GM21528 (cell line): ENCODE results near the gene KRT78.
"Not testable (repeated sequence)": the region's sequence is repeated elsewhere in the genome, so short reads cannot be mapped to it uniquely, and the experiment has no call there.

Experiments used
- ATAC-seq: cut with Tn5 transposase; IDR thresholded peaks from one replicate; pipeline ENCODE4 v1.9.1; 2021; ENCODE audit warnings: mild to moderate bottlenecking, moderate library complexity; ENCODE audit not compliant: unreplicated experiment, low FRiP score

Gene KRT78

DNA sequence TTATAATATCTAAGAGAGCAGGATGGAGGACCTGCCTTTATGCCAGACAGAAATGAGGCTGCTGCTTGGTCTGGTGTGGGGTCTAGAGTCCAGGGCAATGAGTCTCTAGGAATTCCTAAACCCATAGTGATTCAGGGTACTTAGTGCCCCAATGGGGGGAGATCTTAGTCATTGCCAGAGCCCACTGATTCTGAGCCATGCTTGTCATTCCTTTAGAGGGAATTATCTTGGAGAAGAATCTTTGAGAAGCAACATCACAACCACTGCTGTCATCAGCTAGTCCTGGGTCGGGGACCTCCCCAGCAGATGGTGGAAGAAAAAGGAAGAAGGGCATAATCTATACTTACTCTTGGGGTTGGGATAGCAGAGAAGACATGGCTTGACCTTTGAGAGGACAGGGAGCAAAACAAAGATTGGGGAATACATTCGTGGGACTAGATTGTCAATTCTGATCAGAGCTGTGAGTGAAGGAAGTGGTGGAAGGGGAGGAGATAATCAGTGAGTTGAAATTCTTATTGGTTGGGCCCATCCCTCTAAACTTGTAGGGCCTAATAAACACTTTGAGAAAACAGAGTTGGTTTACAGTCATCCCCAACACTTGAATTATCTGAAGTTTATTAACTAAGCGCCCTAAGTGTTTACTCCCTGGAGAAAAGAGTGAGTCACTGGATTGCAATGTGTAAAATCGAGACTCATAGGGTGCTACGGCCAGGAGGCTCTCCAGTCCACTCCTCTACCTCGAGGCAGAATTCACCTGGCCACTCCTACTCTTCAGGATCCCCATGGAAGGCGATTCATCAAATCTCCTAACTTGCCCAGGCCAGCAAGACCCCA lies 49.9 kb downstream of the KRT78 start:
- no peak for ATAC-seq

DNA sequence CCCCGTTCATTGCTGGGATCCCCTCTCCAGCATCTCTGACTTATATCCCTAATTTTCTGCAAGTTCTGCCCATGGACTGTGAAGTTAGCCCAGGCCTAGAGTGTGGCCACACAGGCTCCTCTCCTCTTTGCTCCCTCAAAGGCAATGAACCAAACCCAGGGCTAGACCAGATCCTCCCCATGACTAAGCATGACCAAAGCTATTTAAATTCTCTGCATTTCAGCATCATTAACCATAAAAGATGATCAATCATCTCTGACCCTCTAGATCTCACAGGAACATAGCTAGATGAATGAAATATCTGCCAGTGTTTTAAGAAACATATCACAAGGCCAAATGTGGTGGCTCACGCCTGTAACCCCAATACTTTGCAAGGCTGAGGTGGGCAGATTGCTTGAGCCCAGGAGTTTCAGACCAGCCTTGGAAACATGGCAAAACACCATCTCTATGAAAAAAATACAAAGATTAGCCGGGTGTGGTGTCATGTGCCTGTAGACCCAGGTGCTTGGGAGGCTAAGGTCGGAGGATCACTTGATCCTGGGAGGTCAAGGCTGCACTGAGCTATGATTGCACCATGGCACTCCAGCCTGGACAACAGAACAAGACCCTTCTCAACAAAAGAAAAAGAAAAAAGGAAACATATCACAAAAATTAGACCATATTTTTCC lies 50.7 kb downstream of the KRT78 start:
- ATAC-seq = no peak

GRCh38 chr12:52797529-52797894 lies 51.3 kb downstream of the KRT78 start:
- ATAC-seq = no peak

- no peak for ATAC-seq
Observed at GRCh38 chr12:52796839-52797528, 51.8 kb downstream of the KRT78 start.

GRCh38 chr12:52796429-52796794 lies 52.4 kb downstream of the KRT78 start:
- no peak for ATAC-seq

DNA sequence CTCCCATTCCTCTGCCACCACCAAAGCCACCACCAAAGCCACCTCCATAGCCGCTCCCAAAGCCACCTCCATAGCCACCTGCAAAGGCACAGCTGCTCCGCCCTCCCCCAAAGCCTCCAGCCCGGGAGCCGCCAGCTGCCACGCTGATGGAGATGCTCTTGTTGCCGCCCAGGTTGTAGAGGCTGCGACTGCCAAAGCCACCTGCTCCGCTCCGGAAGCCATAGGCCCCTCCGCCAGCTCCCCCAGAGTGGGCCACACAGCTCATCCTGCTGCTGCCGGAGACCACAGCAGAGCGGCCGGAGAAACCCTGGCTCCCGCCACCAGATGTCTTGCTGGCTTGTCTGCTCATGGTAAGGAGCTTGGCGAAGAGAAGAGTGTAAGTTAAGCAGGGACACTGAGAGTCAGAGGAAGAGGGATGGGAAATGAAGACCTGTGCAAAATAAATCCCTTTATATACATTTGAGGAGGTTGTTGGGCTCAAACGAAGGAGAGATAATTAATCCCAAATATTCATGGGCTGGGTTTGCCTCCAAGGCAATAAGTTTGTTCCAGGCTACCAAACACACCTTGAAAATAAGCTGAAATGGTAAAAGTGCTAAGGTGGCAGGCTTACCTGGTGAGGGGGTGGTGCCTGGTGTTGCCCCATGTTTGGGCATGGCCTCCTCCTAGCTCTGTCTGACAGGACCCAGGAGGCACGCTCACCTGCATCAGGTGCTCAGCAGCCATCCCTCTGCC lies 52.9 kb downstream of the KRT78 start, which contains the start of gene KRT3:
KRT3 (minus strand) TSS at position 424 of the 735 bp plus-strand sequence; CDS start at position 349, 75 bp downstream.
- no peak for ATAC-seq

DNA sequence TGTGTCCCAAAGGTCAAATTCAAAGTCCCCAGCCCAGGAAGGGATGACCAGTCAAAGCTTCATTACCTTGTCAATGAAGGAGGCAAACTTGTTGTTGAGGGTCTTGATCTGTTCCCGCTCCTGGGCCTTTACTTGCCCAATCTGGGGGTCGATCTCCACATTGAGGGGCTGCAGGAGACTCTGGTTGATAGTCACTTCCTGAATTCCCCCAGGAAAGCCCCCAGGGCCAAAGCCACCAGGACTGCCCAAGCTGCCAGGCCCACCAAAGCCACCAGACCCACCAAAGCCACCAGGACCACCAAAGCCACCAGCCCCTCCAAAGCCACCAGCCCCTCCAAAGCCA lies 53.5 kb downstream of the KRT78 start:
- not testable (repeated sequence) for ATAC-seq

- ATAC-seq = no peak
Observed at GRCh38 chr12:52794479-52795331, 54.1 kb downstream of the KRT78 start.

DNA sequence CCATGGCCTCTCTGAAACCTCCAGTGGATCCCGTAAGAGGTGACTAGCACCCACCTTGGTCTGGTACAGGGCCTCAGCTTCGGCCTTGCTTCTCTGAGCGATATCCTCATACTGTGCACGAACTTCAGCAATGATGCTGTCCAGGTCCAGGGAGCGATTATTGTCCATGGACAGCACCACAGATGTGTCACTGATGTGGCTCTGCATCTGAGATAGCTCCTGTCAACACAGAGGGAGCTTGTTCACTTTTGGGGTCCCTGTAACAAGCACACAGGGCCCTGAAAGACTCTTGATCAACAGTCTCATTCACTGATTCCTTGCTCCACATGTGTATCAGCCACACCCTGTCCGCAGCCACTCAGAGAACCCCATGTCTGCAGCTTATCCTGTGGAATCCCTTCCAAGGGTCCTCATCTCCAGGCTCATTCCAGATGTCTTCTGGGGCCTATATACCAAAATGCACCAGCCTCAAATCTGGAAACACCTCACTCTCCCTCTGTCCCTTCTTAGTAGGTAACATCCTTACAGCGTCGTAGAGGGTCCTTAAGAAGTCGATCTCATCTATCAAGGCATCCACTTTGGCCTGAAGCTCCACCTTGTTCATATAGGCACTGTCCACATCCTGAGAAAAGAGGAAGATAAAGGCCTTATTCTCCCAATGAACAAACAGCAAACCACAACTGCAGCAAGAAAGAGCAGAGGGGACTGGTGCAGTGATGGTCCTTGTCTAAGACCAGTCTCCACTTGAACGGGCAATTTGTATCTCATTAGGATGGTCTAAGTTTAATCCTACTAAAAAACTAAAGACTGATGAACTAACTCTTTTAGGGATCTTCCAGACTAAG lies 56.4 kb downstream of the KRT78 start:
- ATAC-seq = no peak

DNA sequence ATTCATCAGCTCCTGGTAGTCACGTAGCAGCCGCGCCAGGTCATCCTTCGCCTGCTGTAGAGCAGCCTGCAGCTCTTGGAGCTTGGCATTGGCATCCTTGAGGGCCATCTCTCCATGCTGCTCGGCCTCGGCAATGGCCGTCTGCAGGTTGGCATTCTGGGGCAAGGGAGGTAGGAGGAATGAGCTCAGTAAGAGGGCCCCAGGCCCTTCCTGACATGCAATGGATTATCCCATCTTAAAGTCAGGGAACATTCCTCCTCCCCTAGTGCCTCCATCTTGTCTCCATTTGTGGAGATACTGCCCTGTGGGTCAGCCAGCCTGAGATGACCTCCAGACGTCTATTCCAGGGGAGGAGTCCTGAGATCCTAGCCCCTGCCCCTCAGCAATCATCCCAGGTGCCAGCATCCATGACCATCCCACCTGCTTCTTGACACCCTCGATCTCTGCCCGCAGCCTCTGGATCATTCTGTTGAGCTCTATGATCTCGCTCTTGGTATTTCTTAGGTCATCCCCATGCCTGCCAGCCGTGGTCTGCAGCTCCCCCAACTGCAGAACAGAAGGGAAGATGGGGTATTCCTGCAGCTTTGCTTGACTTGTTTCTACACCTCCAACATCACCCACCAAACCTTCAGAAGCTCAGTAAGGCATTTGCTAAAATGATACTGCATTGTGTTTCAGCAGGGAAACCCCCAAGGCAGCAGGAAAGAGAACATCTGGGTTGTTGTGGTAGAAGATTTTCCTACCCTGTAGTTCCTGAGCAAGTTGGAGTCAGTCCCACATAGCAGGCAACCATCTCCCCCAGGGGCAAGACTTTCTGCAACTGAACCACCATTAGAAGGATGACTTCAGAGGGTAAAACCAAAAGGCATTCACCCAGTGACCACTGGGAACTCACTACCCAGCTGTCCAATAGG lies 57.3 kb downstream of the KRT78 start:
- ATAC-seq = no peak

GRCh38 chr12:52790427-52791270 lies 58.1 kb downstream of the KRT78 start:
- no peak for ATAC-seq

- ATAC-seq = no peak
Observed at GRCh38 chr12:52789637-52790426, 59.0 kb downstream of the KRT78 start.

DNA sequence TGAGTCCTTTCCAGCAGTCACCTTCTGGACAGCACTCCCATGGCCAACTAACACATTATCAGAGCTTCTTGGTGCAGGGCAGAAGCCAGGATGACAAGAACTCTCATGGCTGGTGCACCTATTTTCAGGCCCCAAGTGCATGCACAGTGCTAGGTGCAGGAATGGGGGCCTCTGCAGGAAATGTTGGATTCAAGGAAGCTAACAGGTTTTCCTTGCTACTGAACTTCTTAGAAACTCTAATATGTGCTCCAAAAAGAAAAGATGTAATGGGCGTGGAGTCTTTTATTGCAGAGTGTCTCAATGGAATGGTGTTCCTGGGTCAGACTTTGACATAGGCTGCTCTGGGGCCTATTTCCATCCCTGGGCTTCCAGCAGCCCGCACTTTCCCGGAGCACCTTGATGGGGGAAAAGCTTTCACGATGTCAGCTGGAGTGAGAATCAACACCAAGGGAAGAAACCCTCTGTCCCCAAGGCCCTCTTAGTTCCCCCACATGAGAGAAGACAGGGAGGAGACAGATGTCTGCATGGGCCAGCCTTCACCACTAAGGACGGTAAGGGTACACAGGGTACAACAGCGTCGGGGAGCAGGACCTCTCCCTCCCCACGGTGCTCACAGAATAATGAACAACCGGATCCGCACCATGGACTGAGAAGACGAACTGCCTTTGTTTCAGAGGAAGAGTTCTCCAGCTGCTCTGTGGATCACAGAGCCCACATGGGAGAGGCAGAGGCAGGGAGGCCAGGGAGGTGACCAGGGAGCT lies 59.7 kb downstream of the KRT78 start:
- no peak for ATAC-seq

DNA sequence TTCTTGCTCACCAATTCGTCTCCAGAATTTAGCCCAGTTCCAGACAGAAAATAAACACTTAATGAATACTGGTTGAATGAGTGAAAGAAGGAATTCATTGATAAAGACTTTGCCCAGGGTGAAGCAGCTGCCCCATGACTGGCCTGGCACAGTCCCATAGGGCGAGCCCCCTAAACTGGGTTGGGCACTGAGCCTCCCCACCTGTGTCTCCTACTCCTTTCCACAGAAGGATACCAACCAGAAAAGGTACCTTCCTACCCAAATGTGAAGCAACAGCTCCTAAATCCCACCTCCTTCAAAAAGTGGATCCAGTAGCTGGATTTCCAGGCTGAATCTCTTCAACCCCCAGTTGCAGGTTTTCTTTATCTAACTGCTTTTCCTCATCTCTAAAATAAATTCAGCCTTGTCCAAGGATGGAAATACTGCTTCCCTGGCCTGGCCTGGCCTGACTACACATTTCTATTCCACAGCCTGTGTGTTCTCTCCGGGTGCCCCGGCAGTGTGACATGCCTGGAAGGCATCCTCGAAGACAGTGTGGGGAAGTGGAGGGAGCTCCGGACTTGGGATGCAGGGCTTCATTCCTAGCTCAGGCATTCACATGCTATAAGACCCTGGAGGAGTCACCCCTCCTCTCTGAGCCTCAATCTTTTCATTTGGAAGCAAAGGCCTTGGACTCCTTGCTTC lies 60.5 kb downstream of the KRT78 start:
- no peak for ATAC-seq
